ENCODE data around the gene CTLA4. TPM values are rescaled to one million over a fixed set of nuclear protein-coding genes. Genes with fewer than 3 reads are reported as not detected.

Gene CTLA4
- total RNA-seq, 1 experiment from 2014 or later: not detected

DNA sequence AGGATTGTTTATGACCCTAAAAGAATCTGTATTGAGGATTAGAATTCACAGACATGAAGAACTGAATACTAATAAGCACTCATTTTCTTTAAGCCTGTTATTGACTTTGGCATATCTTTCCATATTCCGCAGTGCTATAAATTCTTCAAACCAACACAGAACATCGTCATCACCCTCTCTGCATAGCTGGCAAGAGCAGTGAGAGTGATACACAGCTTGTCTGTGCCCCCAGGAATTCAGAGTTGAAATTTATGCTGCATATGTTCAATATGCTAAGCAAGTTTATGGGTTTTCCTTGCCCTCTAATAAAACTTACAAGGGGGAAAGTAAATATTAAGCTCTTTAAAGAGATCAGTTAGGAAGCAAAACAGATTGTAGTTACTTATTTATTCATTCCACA is 32.7 kb downstream of the CTLA4 start:
- CTCF ChIA-PET: interaction anchor here (0.6 to 1.6 kb wide), 2 partner anchors 10 to 387 kb away, joined by 3 to 4 read pairs; no protein-coding TSS in a partner anchor
- intact Hi-C loops (cut with micrococcal nuclease; ENCODE audit: unreplicated experiment): loop anchor here (10.0 kb wide), 1 partner anchor 1065 kb away; no protein-coding TSS in a partner anchor
- Mint-ChIP-seq H3K36me3 (ENCODE audit: insufficient read depth, unreplicated experiment) (no peaks in the 10 kb centered on the region), H3K9me3 (ENCODE audit: low read depth, unreplicated experiment) (peaks cover 7% of the 10 kb centered on the region), H3K27me3 (ENCODE audit: unreplicated experiment) (no peaks in the 10 kb centered on the region), H3K4me3 (ENCODE audit: low read depth, unreplicated experiment) (no peak overlapping the region), H3K27ac (ENCODE audit: unreplicated experiment) (no peak overlapping the region), H3K4me1 (ENCODE audit: low read depth, unreplicated experiment) (no peaks in the 10 kb centered on the region)
- TF ChIP-seq, protein P1, sequence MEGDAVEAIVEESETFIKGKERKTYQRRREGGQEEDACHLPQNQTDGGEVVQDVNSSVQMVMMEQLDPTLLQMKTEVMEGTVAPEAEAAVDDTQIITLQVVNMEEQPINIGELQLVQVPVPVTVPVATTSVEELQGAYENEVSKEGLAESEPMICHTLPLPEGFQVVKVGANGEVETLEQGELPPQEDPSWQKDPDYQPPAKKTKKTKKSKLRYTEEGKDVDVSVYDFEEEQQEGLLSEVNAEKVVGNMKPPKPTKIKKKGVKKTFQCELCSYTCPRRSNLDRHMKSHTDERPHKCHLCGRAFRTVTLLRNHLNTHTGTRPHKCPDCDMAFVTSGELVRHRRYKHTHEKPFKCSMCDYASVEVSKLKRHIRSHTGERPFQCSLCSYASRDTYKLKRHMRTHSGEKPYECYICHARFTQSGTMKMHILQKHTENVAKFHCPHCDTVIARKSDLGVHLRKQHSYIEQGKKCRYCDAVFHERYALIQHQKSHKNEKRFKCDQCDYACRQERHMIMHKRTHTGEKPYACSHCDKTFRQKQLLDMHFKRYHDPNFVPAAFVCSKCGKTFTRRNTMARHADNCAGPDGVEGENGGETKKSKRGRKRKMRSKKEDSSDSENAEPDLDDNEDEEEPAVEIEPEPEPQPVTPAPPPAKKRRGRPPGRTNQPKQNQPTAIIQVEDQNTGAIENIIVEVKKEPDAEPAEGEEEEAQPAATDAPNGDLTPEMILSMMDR (IDR thresholded peaks at IDR 0.05; ENCODE audit: unreplicated experiment): no peak
- no peak for DNase-seq
- BruUV-seq (replicated peaks): no TSS peak

DNA sequence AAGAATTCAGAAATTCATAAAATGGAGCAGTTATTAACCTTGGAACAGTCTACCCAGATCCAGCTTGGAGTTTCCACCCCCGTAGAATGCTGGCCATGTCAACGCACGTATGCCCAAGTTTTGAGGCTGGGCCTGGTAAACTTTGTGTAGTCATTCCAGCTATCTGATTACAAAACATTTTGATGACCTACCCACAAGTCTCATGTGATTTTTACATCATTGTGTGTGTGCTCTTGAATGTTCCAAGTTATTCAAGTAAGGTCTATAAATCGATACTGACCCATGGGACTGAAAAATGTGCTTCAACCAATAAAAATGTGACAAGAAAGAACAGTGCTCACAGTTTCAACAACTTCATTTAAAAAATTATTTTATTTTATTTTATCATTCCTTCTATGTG is 36.5 kb downstream of the CTLA4 start:
- TF ChIP-seq, protein P1 (IDR thresholded peaks at IDR 0.05; ENCODE audit: unreplicated experiment): no peak
- no peaks in the 10 kb centered on the region for H3K4me1 Mint-ChIP-seq (ENCODE audit: low read depth, unreplicated experiment)
- no peaks in the 10 kb centered on the region for H3K27me3 Mint-ChIP-seq (ENCODE audit: unreplicated experiment)
- CTCF ChIA-PET: no interaction called here
- H3K36me3 Mint-ChIP-seq (ENCODE audit: insufficient read depth, unreplicated experiment): no peaks in the 10 kb centered on the region
- intact Hi-C loops (cut with micrococcal nuclease; ENCODE audit: unreplicated experiment): loop anchor here (10.0 kb wide), 1 partner anchor 1069 kb away; no protein-coding TSS in a partner anchor
- BruUV-seq (replicated peaks): no TSS peak
- H3K27ac Mint-ChIP-seq (ENCODE audit: unreplicated experiment): no peak overlapping the region
- no peak overlapping the region for H3K4me3 Mint-ChIP-seq (ENCODE audit: low read depth, unreplicated experiment)
- no peak for DNase-seq
- H3K9me3 Mint-ChIP-seq (ENCODE audit: low read depth, unreplicated experiment): peaks cover 7% of the 10 kb centered on the region

DNA sequence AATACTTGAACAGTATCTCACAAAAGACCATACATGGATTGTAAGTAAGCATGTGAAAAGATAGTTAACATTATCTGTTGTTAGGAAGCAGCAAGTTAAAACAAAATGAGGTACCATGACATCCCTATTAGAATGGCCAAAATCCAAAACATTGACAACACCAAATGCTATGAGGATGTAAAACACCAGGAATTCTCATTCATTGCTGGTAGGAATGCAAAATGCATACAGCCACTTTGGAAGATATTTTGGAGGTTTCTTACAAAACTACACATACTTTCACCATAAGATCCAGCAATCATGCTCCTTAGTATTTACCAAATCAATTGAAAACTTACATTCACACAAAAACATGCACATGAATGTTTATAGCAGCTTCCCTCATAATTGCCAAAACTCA is 38.1 kb downstream of the CTLA4 start:
- CTCF ChIA-PET: no interaction called here
- Mint-ChIP-seq H3K4me1 (ENCODE audit: low read depth, unreplicated experiment) (no peaks in the 10 kb centered on the region), H3K27ac (ENCODE audit: unreplicated experiment) (no peak overlapping the region), H3K36me3 (ENCODE audit: insufficient read depth, unreplicated experiment) (no peaks in the 10 kb centered on the region), H3K27me3 (ENCODE audit: unreplicated experiment) (no peaks in the 10 kb centered on the region), H3K9me3 (ENCODE audit: low read depth, unreplicated experiment) (peaks cover 5% of the 10 kb centered on the region), H3K4me3 (ENCODE audit: low read depth, unreplicated experiment) (no peak overlapping the region)
- no peak for DNase-seq
- no TSS peak for BruUV-seq (replicated peaks)
- intact Hi-C loops (cut with micrococcal nuclease; ENCODE audit: unreplicated experiment): loop anchor here (10.0 kb wide), 1 partner anchor 1071 kb away; no protein-coding TSS in a partner anchor
- TF ChIP-seq, protein P1 (IDR thresholded peaks at IDR 0.05; ENCODE audit: unreplicated experiment): no peak

DNA sequence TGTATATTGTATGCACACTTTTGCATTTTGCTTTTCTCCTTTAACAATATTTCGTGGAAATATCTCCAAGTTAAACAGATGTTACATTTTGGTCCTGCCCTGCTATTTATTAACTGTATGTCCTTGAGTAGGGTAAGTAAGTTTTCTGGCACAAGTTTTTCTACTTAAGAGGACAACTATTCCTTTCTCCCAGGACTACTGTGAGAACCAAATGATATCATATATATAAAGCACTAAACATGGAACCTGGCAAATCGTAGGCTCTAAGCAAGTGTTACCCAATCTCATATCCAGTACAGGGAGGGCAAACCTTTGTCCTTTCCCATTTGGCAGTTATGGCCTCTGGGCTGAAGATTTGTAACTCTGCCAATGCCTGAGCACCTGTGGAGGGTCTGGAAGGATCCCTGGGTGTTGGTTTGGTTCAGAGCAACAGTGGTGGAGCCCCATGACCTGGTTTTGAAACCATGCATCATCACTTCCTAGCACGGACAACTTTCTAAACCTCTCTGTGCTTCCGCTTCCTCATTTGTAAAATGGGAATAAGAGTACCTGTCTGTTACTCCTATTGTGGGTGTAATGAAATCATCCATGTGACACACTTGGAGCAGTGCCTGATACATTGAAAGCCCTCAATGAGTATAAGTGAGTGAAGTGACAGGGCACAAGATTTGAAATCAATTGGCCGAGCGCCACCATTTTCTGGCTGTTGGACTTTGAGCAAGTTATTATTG is 40.7 kb downstream of the CTLA4 start:
- TF ChIP-seq, protein P1 (IDR thresholded peaks at IDR 0.05; ENCODE audit: unreplicated experiment): no peak
- no peak for DNase-seq
- Mint-ChIP-seq H3K27ac (ENCODE audit: unreplicated experiment) (no peak overlapping the region), H3K27me3 (ENCODE audit: unreplicated experiment) (no peaks in the 10 kb centered on the region), H3K4me3 (ENCODE audit: low read depth, unreplicated experiment) (no peak overlapping the region), H3K36me3 (ENCODE audit: insufficient read depth, unreplicated experiment) (no peaks in the 10 kb centered on the region), H3K9me3 (ENCODE audit: low read depth, unreplicated experiment) (no peaks in the 10 kb centered on the region), H3K4me1 (ENCODE audit: low read depth, unreplicated experiment) (no peaks in the 10 kb centered on the region)
- BruUV-seq (replicated peaks): no TSS peak
- intact Hi-C loops (cut with micrococcal nuclease; ENCODE audit: unreplicated experiment): loop anchor here (10.0 kb wide), 1 partner anchor 1073 kb away; no protein-coding TSS in a partner anchor
- CTCF ChIA-PET: no interaction called here

Data from Calu3 (cell line).